ENCODE data around the gene VRTN.

GRCh38 chr14:74308695-74309094 is 39.6 kb upstream of the VRTN start:
- no peak for TF ChIP-seq CTCF (IDR thresholded peaks at IDR 0.05)
- TF ChIP-seq POLR2A (IDR thresholded peaks at IDR 0.05), result no peak
- no peak for TF ChIP-seq POLR2AphosphoS5 (IDR thresholded peaks at IDR 0.05)
